ENCODE measurements around the gene NECTIN4.

The NECTIN4 gene

DNA sequence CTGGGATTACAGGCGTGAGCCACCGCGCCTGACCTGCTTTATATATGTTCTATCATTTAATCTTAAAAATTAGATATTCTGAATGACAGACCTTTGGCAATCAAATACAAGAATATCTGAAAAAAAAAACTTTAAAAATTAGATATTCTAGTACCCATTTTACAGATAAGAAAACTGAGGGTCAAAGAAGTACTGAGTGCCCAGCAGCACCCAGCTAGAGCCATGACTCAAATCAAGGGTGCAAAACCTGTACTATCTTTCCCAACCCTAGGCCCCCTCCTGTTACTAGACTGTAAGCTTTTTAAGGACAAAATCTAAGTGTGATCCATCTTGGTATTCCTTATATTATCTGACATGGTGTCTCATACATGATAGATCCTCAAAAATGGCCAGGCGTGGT is 27.9 kb downstream of the NECTIN4 start:
- no peak for DNase-seq

DNA sequence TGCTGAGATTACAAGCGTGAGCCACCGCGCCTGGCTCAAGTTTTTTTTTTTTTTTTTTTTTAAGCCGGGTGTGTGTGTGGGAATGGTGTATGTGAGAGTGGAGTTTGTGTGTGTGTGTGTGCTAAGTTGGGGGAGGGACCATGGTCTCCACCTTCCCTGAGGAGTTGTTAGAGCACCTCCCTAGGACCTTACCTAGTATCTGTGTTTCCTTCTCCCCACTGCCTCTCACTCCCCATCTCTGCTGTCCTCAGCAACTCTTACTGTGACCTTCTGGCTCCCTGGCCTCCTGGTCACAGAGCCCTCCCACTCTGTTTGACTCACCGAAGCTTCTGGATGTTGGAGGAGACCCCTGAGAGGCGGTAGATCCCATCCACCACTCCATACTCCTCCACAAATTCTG is 30.1 kb downstream of the NECTIN4 start:
- no peak for DNase-seq

DNA sequence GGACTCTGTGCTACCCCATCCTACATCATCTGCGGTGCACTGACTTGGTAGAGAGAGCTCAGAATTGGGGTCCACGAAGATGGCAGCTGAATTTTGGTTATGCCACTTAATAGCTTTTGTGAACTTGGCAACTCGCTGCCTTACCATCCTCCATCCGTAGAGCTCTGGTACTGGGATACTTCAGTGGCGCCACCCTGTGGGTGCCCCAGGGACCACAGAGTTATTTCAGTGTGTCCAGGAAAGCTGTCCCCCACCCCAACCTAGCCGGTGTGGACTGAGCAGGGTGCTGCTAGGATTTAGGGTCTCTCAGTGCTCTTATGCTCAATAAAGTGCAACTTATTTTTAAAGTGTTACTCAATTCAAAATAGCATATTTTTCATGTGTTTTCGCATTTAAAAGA is 34.6 kb downstream of the NECTIN4 start:
- no peak for DNase-seq

DNA sequence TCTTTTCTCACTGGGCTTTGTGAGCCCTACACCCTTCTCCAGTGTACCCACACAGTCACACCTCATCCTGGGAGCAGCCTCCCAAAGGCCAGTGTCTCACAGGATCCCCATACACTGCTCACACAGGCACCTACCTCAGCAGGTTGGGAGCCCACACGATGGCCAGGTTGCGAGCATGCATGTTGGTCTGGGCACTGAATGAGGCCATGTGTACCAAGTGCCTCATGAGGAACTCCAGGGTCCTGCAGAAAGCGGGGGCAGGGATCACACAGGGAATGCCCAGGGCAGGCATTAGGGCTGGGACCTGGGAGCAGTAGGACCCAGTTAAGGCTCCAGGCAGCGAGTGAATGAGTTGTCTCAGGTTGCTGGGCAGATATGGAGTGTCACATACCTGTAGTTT is 35.1 kb downstream of the NECTIN4 start:
- DNase-seq, result no peak

DNA sequence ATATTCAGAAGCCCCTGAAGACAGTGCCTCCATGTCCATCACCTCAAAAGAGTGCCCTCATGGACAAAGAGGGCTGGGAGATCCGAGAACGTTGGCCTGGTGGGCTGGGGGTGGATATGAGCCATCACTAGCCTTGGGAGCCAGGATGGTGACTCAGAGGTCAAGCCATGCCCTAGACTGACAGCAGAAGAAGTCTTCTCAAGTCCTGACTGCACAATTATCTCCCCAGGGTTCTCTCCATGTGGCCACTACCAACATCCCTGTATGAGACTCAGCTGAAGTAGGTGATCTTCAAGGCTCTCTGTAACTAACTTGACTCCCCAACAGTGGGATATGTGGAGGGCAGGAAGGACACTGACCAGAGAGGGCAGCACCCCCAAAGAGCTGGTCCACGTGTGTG is 36.5 kb downstream of the NECTIN4 start:
- no peak for DNase-seq

DNA sequence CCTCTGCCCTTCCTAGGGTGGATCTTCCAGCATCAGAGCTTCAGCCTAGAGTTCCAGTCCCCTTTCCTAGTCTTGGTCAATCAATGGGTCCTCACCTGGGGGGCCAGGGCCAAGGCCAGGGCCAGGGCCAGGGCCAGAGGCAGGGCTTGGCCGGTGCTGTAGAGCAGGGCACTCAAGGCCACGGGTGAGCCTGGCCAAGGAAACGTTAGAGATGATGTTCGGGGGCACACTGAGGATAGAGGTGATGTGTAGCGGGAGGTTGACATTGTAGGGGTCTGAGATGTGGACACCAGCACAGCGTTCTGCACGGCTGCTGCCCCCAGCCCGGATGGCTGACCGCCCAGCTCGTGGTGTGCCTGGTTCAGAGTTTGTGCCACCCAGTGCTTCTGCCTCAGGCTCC is 38.1 kb downstream of the NECTIN4 start:
- DNase-seq, result no peak

DNA sequence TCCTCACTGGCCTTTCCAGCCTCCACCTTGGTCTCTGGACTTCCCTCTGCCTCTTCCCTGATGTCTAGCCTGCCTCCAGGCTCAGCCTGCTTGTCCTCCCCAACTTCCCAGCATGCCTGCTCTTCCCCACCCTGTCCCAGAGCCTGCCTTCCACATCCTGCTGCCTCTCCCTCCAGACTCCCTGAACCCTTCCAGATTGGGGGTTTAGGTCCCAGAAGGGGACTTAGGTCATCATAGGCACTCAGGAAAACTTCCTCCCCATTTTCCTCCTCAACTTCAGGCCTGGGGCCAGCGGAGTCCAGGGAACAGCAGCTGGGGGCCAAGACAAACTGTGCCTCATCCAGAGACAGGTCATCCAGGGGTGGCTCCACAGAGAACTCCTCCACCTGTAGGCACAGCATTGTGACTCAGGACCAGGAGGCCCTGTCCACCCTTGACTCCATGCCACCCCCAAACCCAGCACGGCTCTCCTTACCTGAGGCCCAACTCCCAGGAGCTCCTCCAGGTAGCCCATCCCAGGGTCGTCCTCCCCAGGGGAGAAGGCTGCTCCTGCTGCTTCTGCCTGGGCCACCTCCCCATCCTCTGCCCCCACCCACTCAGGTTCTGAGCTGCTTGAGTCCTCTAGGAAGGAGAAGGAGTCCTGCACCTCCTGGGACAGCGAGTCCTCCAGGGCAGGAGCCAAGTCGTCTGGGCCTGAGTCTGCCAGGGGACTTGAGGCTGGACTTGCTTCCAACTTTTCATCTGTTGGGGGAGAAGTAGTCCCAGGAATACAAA is 40.2 kb downstream of the NECTIN4 start:
- no peak for DNase-seq

DNA sequence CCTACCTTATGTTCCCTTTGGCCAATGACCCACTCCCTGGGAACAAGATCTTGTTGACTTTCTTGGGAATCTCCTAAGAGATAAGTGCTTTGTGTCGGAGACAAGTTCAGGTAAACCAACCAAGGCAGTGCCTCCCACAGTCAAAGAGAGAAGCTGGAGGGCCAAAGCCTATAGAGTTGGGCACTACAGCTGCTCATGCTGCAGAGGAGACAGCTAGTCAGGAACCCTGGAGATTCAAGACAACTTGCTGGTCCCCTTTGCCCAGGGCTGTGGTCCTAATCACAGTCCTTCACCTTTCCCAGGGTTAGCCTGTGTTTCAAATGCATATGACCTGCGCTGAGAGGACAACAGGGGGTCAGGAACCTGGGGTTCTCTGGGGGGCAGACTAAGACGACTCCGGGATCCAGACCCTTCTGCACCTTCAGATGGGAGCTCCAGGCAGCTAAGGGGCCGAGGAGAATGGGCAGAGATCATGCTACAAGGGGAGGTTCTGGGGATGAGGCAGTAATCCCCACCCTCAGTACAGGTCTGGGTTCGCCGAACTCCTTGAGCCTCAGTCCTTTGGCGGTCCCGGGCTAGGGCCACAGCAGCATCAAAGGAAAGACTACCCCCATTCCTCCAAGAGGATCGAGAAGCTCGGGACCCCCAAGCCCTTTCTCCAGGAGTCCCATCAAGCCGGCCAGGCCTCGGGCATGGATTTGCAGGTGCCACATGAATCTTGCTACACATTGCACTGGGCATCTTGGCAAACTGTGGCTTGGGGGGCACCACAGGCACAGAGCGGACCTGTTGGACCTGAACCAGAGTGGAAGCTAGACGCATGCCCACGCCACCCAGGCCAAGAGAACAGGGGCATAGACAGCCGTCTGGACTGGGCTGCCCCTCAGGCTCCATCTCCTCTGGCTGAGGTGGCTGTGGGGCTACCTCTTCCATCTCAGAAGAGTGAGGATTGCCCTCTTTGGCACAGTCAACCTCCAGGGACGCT is 41.6 kb downstream of the NECTIN4 start:
- no peak for DNase-seq

DNA sequence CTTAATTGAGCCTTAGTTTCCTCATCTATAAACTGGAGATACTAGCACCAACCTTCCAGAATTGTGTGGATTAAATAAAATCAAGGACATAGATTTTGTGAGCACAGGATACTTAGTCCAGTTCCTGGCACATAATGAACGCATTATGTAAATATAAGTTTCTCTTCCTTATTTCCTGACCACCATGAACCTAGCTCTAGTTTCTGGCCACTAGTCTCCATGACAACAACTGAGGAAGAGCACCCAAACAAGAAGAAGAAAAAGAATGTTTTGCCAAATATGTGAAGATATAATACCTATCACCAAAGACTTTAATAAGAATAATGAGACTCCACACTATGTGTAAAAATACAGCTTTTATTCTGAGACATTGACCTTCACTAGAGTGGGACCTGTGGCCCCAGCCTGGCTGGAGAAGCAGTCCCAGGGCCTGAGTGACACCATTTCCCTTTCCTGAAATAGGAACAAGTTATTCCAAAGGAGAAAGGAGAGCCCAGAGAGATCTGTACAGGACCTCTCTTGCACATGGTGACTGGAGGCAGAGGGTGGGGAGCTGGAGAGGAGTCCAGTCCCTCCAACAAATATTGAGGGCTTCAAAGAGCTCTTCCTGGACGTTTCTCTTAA is 42.6 kb downstream of the NECTIN4 start:
- DNase-seq, result no peak

DNA sequence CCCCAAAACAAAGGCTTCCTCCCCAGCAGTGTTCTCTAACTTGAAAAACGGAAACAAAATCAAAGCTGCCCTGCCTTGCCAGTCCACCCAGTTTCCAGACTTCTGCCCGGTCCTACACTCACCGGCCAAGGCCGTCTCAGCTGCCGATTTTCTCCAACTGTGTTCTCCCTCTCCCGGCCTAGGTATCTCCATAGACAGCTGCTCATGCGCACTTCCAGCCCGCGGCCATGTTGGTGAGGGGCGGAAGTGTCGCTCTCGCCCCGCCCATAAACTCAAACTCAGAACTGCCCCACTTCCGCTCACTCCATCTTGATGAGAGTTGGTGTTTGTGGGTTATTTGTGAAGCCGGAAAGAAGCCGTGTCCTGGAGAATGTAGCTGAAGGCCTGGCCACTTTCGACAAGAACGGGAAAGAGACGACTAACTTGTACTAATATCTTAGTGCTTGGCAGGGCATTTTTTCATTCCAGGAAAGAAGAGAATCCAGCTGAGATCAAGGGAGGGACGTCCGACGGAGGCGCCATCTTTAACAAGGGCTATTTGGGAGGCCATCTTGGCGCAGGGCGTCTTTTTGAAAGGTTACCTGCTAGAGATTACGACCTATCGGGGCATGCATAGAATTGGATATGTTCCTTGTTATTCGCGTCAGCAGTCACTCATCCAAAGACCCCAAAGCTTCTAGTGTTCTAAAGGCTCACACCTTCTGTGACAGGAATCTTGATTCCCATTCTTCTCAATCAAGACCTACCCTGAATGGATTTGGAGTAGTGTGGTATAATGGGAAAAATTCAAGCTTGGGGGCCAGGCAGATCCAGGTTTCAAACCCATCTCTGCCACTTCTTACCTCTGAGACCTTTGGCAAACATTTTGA is 43.4 kb downstream of the NECTIN4 start, which contains the start of gene USF1:
USF1 (minus strand) TSS at position 242 of the 869 bp plus-strand sequence. CDS start 2,702 bp downstream, outside the sequence.
- peak; percentile 53 to 96 (median 89) for DNase-seq

DNA sequence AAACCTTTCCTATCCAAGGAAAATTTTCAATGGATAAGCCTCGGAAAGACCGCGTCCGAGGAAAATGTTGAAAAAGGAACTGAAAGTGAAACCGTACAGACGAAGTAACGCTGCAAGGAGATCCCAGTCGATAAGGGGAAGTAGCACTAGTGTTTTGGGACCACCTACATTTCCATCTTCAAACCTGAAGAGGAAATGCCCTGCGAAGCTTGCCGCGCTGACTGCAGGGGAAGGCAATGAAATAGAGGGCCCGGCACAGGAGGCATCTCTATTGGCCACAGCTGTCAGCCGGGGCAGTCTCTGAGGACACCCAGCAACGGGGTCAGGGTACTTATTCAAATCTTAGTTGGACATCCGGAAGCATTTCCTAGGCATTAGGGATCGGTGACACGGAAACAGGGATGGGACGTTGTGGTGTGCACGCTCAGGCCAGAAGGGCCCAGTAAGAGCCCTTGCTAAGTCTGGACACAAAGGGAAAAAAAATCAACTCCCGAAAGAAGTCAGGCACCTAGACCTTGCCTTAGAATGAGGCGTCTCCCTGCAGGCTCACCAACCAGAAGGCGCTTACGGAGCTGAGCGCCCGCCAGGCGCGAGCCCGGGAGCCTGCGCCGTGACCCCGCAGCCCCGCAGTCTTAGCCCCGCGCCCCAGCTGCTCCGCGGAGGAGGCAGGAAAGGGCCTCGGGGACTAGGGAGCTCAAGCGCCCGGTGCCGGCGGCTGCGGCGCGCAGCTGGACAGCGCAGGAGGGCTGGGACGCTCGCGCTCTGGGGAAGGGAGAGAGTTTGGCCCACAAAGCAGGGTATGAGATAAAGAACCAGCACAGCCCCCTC is 44.2 kb downstream of the NECTIN4 start:
- peak in 49 of 58 donors; percentile 14 to 80 (median 54) for DNase-seq

DNA sequence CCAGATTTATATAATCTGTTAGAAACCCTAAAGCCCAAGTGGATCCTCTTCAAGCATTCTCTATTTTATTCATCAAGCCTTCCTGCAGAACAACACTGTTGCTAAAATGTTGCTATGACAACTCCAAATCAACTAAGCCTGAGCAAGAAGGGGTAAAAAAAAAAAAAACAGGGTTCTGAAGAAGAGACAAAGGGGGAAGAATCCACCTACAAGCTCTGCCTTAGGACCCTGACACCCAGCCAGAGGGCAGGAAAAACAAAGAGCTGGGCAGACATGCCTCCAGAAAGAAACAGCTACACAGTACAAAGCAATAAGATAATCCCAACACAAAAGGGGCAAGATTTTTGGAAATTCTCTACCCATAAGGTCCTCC is 44.8 kb downstream of the NECTIN4 start:
- DNase-seq, result no peak

DNA sequence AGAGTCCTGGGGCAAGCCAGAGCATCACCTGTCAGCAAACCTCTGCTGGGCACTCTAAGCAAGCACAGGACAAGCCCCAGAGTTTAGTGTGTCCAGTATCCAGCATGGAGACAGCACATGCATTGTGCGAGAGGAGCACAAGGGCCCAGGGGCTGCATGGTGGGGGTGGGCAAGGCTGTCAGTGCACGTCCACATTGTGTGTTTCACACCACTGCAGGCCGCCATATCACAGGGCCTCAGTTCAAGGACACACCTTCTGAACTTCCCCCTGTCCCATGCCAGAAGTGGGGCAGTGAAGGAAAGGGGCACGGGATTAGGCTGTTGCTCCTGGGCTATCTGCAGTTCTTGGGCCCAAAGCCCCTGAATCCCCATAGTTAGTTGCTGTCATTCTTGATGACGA is 49.8 kb downstream of the NECTIN4 start:
- no peak for DNase-seq

DNA sequence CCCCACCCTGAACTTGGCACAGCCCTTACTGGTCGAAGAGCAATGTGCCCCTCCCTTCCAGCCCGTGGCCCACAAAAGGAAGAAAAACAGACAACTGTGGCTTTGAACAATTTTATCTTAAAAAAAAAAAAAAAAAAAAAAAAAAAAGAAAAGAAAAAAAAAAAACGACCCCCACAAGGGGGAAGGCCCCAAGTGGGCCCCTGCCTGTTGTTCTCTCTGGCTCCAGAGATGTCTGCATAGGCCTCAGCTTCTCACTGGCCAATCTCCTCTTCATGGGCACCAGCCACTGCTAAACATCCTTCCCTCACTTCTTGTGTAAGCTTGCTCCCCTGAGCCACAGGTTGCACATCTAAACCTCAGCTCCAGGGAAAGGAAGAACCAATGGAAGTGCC is 50.2 kb downstream of the NECTIN4 start:
- DNase-seq, result no peak

DNA sequence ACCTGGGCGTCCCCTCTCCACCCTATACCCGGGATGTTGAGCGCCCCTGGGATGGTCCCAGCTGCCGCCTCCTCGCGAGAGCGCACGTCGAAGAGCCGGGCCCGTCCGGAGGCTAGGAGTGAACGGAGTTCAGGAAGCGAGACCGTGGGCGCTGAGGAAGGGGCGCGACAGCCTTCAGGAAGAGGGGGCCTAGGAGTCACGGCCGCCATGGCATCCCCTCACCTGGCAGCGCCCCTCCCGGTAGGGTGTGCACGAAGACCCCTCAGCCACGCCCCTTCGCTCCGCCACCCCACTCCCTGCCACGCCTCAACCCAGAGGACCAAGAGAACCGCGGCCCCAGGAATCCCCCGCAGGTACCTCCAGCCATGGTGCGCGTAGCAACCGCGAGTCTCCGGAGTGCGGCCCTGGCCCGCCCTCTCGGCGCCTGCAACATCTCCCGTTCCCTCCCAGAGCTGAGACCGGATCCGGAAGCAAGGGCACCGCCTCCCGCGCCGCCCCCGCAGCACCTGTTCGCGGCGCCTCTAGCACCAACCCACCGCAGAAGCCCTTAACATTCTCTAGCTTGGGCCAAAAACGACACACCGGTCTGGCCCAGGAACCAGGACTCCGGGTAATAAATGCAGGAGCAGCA is 50.7 kb downstream of the NECTIN4 start, which contains the start of gene TSTD1:
TSTD1 (minus strand) TSS at position 442 of the 631 bp plus-strand sequence; CDS start at position 367, 75 bp downstream.
- DNase-seq, result peak in 38 of 58 donors; percentile 6 to 67 (median 33)

DNA sequence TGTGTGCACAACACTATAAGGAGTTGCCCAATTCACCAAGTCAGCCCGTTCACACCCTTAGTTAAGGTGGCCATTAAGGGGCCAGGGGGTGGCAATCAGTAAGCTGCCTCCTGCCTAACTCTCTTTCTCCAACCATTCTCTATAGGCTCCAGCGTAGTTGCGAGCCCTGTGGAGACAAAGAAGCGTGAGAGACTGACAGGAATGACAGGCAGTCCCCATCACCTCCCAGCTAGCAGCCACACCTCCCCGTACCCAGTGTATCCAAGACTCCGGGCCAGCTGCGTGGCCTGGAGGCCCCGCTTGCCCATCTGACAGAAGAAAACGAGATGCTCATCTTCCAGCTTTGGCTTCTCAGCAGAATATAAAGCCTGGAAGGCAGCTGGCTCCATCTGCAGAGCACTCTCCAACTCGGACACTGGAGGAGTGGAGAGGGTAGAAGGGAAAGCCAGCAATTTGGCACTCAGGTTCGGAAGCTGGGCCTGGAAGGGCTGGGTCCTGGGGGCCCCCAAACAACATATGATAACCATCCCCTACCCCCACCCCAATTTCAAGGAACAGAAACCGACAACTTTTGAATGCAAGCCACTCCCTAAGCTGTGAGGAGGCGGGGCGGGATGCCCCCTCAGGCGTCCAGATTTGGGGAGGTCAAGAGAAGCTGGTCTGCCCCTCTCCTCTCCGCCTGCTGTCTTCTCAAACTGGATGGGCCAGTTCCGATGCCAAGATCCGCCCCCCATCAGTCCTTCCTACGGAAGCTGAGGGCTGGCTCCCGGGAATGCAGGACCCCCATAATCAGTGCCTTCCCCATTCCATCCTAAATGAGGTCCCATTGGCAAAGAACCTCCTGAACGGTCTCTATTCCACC is 51.5 kb downstream of the NECTIN4 start:
- peak in 2 of 58 donors; percentile 7 for DNase-seq

DNA sequence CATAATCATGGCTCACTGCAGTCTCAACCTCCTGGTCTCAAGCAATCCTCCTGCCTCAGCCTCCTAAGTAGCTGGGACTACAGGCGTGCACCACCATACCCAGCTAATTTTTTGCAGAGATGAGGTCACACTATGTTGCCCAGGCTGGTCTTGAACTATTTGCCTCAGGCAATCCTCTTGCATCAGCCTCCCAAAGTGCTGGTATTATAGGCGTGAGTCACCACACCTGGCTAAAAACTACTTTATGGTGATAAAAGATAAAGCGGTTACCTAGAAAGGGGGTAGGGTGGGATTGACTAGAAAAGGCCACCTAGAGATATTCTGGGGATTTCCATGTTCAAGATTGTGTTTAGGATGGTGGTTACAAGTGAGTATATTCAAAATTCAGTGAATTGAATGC is 55.6 kb downstream of the NECTIN4 start:
- DNase-seq, result no peak

DNA sequence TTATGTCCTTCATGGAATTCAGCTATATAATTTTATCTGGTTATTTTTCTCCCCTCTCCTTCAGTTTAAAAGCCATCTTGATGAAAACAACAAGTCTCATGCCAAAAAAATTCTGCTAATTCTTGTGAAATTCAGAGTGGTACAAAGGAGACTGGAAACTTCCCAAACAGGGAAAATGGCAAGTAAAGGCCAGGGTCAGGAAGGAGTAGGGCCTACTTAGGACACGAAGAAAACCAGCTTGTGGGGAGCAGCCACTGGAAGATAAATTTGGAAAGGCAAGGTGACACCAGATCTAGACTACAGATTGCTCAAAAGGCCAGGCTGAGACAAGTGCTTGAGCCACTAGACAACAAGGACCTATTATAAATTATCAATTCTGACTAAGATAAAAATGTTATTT is 56.9 kb downstream of the NECTIN4 start:
- no peak for DNase-seq
